Activated CD4-positive, CD25-positive, alpha-beta regulatory T cell treated with anti-CD3 and anti-CD28 coated beads, Interleukin-2, amount 50 U/mL, for 72 hours (primary cell): ENCODE measurements around the gene KRTAP4-12.
"Not testable (repeated sequence)": the region's sequence is repeated elsewhere in the genome, so short reads cannot be mapped to it uniquely, and the experiment has no call there.

Source experiments
- DNase-seq: peaks from one replicate; pipeline ENCODE4 v3.0.0; 2021

KRTAP4-12 gene

DNA sequence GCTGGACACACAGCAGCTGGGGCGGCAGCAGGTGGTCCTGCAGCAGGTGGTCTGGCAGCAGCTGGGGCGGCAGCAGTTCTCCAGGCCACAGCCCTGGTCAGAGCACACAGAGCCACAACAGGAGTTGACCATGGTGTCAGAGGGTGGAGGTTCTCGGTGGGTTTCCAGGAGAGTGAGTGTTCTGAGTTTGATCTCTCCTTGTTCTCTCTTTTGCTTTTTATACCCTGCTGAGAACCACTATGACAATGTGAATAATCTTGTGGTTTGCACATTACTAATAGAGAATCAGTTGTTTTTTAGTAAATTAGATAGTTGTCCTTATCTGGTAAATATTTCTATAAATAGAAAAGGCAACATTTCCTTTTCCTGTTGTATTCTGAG, at the start of gene KRTAP4-12:
Gene KRTAP4-12, minus strand, starts transcription at position 192 of the 381 bp plus-strand sequence. Its CDS starts 60 bp downstream, at position 132.
- DNase-seq: not testable (repeated sequence)

DNA sequence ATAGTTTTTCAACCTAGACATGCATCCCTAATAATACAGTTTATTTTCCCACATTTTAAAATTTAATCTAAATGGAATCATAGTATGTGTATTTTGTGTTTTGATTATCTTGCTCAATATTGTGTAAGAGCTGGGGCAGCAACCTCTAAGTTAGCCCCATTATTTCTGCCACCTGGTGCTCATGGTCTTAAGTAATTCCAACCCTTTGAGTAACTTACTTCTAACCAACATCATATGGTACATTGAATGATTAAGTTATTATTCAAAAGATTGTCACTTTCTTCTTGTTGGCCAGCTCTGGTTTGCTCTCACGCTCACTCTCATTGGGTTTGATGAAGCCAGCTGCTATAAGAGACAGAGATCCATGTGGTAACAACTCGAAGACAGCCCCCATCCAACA, 47.9 kb upstream of the KRTAP4-12 start:
- no peak for DNase-seq

GRCh38 chr17:41168121-41168520, 44.1 kb upstream of the KRTAP4-12 start, which contains the start of gene KRTAP4-3:
Gene KRTAP4-3 (minus strand): TSS chr17:41168221. CDS start chr17:41168172, 49 bp downstream.
- no peak for DNase-seq

- DNase-seq: no peak
These were observed 43.6 kb upstream of the KRTAP4-12 start for GRCh38 chr17:41167561-41167960.

DNA sequence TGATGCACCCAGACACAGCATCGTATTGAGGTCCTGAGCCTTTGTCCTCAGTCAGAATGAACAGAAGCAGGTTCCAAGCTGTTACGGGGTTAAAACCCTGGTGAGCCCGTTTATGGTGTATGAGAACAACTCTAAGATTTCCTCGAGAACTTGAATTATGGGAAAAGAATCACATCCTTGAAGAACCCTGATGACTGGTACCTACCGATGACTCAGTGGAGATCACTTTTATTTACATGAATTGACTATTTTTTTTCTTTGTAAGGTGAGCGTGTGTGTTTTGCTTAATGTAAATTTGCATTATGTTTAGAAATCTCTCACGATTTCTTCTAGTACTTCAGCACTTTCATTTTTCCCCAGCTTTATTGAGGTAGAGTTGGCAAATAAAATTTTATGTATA, 39.8 kb upstream of the KRTAP4-12 start:
- DNase-seq: no peak

- DNase-seq: no peak
These were observed 36.7 kb upstream of the KRTAP4-12 start, which contains the start of gene KRTAP4-4 for GRCh38 chr17:41160648-41161047. Gene KRTAP4-4 (minus strand): TSS chr17:41160748. CDS start chr17:41160691, 57 bp downstream.

GRCh38 chr17:41160190-41160589, 36.2 kb upstream of the KRTAP4-12 start:
- not testable (repeated sequence) for DNase-seq

DNA sequence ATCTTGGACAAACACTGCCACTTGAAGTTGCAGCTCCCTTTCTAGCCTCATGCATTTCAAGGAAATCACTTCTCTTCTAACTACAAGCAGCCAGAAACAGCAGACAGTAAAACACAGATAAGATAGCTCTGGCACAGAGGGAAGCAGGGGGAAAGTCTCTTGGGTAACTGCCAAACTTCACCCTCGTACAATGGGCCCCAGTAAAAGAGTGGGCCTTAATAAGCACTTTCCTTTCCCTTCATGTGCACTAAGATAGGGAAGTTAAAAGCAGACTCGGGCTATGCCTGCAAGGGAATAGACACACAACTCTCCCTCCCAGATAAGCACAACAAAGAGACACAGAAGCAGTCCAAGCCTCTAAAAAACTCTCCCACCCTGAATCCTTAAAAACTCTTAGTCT, 29.9 kb upstream of the KRTAP4-12 start:
- no peak for DNase-seq

DNA sequence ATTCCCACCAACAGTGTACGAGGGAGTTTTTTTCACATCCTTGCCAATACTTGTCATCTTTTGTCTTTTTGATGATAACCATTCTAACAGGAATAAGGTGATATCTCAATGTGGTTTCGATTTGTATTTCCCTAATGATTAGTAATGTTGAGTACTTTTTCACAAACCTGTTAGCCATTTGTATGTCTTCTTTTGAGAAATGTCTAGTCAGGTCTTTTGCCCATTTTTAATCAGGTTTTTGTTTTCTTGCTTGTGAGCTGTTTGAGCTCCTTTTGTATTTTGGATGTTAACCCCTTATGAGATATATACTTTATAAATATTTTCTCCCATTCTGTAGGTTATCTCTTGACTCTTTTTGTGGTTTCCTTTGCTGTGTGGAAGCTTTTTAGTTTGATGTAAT, 27.5 kb upstream of the KRTAP4-12 start:
- no peak for DNase-seq

- no peak for DNase-seq
These were observed 26.0 kb upstream of the KRTAP4-12 start for GRCh38 chr17:41150026-41150425.

- no peak for DNase-seq
These were observed 25.6 kb upstream of the KRTAP4-12 start, which contains the start of gene KRTAP4-5 for GRCh38 chr17:41149652-41149985. Gene KRTAP4-5 (minus strand): TSS chr17:41149825. CDS start chr17:41149767, 58 bp downstream.

- DNase-seq: not testable (repeated sequence)
These were observed 25.1 kb upstream of the KRTAP4-12 start for GRCh38 chr17:41148971-41149651.

GRCh38 chr17:41147531-41148204, 23.7 kb upstream of the KRTAP4-12 start:
- no peak for DNase-seq

DNA sequence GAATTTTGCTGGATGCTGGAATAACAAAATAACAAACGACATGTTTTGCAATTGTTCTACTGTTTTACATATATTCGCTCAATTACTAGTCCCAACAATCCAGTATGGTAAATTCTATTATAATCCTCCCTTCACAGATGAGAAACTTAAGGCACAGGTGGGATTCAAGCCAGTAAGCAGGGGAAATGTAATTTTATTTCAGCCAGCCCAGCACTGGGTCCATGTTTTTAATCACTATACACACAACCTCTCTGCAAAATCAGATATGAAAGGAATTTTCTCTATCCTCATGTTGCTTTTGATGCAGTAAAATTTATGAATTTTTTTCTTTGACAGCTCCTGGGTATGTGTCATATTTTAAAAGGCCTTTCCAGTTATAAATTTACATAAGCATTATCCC, 21.3 kb upstream of the KRTAP4-12 start:
- DNase-seq: no peak

DNA sequence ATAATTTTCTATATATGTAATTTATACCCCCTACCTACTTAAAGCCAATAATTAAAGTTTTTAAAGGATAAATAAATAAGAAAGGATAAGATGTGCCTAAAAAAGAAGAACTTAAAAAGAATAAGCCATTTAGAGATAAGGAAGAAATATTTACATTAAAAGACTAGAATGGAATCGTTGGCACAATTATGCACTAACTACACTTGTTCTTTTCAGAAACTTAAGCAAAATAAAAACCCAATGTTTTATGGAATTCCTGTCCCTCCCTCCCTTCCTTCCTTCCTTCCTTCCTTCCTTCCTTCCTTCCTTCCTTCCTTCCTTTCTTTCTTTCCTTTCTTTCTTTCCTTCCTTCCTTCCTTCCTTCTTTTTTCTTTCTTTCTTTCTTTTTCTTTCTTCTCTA, 20.9 kb upstream of the KRTAP4-12 start:
- DNase-seq: no peak

GRCh38 chr17:41141361-41141760, 17.4 kb upstream of the KRTAP4-12 start:
- DNase-seq: no peak

DNA sequence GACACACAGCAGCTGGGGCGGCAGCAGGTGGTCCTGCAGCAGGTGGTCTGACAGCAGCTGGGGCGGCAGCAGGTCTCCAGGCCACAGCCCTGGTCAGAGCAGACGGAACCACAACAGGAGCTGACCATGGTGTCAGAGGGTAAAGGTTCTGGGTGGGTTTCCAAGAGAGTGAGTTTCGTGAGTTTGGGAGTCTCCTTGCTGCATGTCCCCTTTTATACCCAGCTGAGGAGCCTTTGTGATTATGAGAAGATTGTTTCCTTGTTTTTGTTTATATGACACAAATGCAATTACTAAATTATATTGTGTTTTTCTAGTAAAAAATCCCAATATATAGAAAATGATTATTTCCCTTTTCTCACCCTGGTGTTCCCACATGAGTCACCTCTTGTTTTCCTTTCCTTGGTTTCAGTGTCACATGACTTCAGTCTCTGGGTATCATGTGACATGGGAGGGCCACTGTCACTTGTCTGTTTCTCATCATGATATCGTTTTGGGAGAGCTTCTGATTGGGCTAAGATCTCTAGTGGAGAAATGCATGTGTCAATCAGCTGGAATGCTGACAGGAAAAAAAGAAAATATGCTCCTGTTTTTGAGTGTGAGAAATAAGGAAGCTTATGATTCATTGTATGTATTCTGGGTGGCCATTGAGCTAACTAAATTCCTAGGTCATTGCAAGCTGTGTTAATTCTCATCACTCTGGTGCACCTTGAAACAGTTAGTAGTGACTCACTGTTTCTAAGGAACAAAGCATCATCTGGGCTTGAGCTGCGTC, 16.6 kb upstream of the KRTAP4-12 start, which contains the start of gene KRTAP4-6:
Gene KRTAP4-6, minus strand, starts transcription at position 185 of the 772 bp plus-strand sequence. Its CDS starts 57 bp downstream, at position 128.
- no peak for DNase-seq

- DNase-seq: not testable (repeated sequence)
These were observed 15.9 kb upstream of the KRTAP4-12 start for GRCh38 chr17:41139865-41140264.

DNA sequence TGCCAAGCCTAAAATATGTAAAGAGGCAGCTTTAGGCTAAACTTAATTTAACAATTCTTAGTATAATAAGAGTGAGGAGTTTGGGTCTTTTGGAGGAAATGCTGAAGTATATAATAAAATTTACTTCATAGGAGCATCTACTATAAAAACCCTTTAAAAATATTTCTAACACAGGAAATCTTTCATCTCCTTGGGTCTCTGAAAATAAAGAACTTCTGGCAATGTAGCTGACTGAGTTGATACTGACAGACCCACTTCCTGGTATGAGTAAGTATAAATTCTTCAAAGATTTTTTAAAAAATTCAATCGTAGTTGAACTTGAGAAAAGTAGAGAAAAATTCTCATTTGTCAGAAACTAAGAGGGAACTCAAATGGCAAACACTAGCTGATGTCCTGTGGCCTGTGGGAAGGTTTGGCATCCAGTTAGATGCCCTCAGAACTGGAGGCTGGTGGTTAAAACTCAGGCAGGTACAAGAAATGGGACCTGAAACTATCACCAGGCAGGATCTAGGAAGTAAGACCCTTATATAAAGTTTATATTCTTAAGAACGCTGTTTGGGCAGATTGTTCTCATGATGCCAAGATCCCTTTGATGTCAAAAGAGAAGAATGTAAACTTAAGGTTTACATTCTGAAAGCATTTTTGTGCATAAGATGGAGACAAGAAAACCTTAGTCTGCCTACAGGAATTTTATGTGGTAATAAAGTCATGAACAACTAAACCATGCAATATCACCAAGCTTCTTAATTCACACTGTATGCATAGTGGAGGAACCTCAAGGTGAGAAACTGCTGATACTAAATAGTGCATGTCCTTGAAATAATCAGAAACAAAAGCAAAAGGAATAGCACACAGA, 10.1 kb upstream of the KRTAP4-12 start:
- DNase-seq: no peak

- DNase-seq: no peak
These were observed 8.0 kb upstream of the KRTAP4-12 start for GRCh38 chr17:41131979-41132378.

DNA sequence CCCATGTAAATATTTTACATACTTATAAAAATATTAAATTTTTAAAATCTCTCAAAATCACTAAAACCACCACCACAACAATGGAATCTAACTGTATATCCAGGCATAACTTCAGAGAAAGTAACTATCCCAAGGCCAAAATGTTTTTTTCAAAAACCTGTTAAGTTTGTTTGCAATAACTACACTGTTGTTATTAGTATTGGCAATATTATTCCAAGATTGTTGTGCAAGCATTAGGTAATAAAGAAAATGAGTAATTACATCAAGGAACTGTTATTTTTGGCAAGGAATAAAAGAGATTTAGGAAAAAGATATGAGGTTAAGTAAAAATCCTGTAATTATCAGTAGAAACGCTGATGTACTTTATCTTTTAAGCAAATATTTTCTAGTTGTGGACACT, 3.4 kb upstream of the KRTAP4-12 start:
- no peak for DNase-seq

DNA sequence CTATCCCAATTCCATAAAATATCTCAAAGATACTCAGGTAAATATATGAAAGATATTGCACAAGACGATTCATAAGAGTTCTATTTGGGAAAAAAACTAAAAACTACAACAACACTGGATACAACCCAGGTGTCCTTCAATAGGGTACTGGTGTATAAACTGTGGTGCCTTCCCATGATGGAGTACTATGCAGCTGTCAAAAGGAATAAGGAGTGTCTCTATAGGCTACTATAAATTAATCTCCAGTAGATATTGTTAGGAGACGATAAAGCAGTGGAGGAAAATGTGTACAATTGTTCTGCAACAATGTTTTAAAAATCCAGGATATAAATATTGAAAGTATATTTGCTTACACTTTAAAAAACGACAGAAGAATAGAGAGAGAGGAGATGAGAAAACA, 2.4 kb upstream of the KRTAP4-12 start:
- DNase-seq: no peak
